K562 (cell line): ENCODE measurements around the gene KIAA0319L. TPM values are rescaled to one million over a fixed set of nuclear protein-coding genes. Genes with fewer than 3 reads are reported as not detected.

Experiments
- BHLHE40 ChIP-seq: IDR thresholded peaks from 2 replicates; pipeline ENCODE4 v1.6.1; 2011; ENCODE audit warnings: low read length, improper control_type of control experiment
- CHD1 ChIP-seq: fragments of 200-600 bp; sonication (generic); IDR thresholded peaks from one replicate; pipeline ENCODE4 v1.6.1; 2012; ENCODE audit warnings: mild to moderate bottlenecking, moderate library complexity, low read length, inconsistent platforms
- CREB5 ChIP-seq: fragments of 250-450 bp; sonication (Bioruptor Pico); IDR thresholded peaks from 2 replicates; pipeline ENCODE4 v1.5.0; 2020; ENCODE audit warnings: mild to moderate bottlenecking
- CTCFL ChIP-seq: IDR thresholded peaks from 2 replicates; pipeline ENCODE4 v1.6.1; 2011; ENCODE audit warnings: borderline replicate concordance, low read depth, mild to moderate bottlenecking, moderate library complexity, low read length; ENCODE audit not compliant: insufficient read depth, poor library complexity, severe bottlenecking
- HNRNPL ChIP-seq: fragments of 200-400 bp; formaldehyde crosslinking; IDR thresholded peaks from 2 replicates; pipeline ENCODE4 v1.6.1; 2017; ENCODE audit warnings: low read depth, mild to moderate bottlenecking, low read length
- MAX ChIP-seq: sonication (generic); formaldehyde crosslinking; IDR thresholded peaks from 2 replicates; pipeline ENCODE4 v1.9.0; 2022; ENCODE audit warnings: mild to moderate bottlenecking, missing genetic modification reagents
- MGA ChIP-seq: fragments of 450-650 bp; IDR thresholded peaks from 2 replicates; pipeline ENCODE4 v1.6.1; 2016; ENCODE audit warnings: mild to moderate bottlenecking, moderate library complexity
- SIX5 ChIP-seq, 2 experiments: IDR thresholded peaks; 2 replicates each; pipeline ENCODE4 v1.6.1; 2011; ENCODE audit warnings: low read length in 2 of 2, borderline replicate concordance in 1 of 2, low read depth in 1 of 2, mild to moderate bottlenecking in 1 of 2, moderate library complexity in 1 of 2; ENCODE audit not compliant: insufficient read depth in 1 of 2
- TEAD1 ChIP-seq, 2 experiments: fragments of 450-650 bp in 1 of 2; sonication (generic) in 1 of 2; formaldehyde crosslinking; IDR thresholded peaks; 2 replicates each; pipeline versions ENCODE4 v1.4.0 to v1.8.0; 2020 to 2022; ENCODE audit warnings: mild to moderate bottlenecking in 2 of 2, missing genetic modification reagents in 1 of 2
- ZFP30 ChIP-seq: fragments of 250-450 bp; sonication (Bioruptor Pico); IDR thresholded peaks from 2 replicates; pipeline ENCODE4 v1.8.0; 2022; ENCODE audit warnings: moderate library complexity, mild to moderate bottlenecking, inconsistent platforms, borderline replicate concordance
- ZNF143 ChIP-seq: sonication (generic); formaldehyde crosslinking; IDR thresholded peaks from 2 replicates; pipeline ENCODE4 v1.9.0; 2022; ENCODE audit warnings: mild to moderate bottlenecking, missing genetic modification reagents
- ZNF766 ChIP-seq: fragments of 200-800 bp; sonication (Bioruptor generic); conservative IDR thresholded peaks from 2 replicates; pipeline ENCODE4 v1.6.1; 2016; ENCODE audit warnings: missing genetic modification characterization, missing compliant biosample characterization
- polyA plus RNA-seq, 8 experiments: library from polyadenylated mRNA; depleted of rRNA in 4 of 8; stranded (reverse) in 5 of 8; unstranded in 3 of 8; fragments of >200 nt; fragmentation: Nextera tagmentation in 2 of 8; fragmentation: Illumina TruSeq in 1 of 8; extraction: Ambion mirVana in 2 of 8; extraction: Trizol in 1 of 8; gene quantifications; 2 replicates each; pipeline versions ENCODE4 v1.2.1 to v1.2.3, GENCODE V29; 2011 to 2014; ENCODE audit warnings: inconsistent platforms in 1 of 8, missing spikeins in 1 of 8
- total RNA-seq, 7 experiments: library from RNA; depleted of rRNA in 6 of 7; stranded (reverse); fragments of >200 nt in 6 of 7; fragmentation: Illumina TruSeq in 2 of 7; extraction: Trizol in 2 of 7; gene quantifications; 2 replicates each; pipeline versions ENCODE4 v1.2.1 to v1.2.3, GENCODE V29; 2011 to 2021; ENCODE audit warnings: low replicate concordance in 1 of 7

Gene KIAA0319L
- total and polyA plus RNA-seq, 9 of the 15 experiments (the other 6 are each of a cell fraction or from before 2014, with no cell fraction given) = 2.4 to 51.7 (median 27.4) TPM

GRCh38 chr1:35557118-35557610 lies at the start of gene KIAA0319L (continued):
- TF ChIP-seq ZNF766 (CRISPR knock-in tag) = peak; percentile 15; the same call in 1 of the 2 replicates
- peak; percentile 25; the same call in 1 of the 2 replicates for TF ChIP-seq HNRNPL
- TF ChIP-seq SIX5 (IDR thresholded peaks at IDR 0.05; ENCODE audit: borderline replicate concordance in 1 of 2, insufficient read depth in 1 of 2, low read depth in 1 of 2, low read length in 2 of 2) = no peak; a peak in 1 of 4 replicates
- peak in 1 of 2 experiments; percentile 75; a peak in 2 of 4 replicates for TF ChIP-seq TEAD1 (CRISPR knock-in tag; IDR thresholded peaks at IDR 0.05)
- no peak for TF ChIP-seq BHLHE40
- peak; percentile 69 for TF ChIP-seq MAX
- no peak for TF ChIP-seq CREB5
- TF ChIP-seq ZFP30 (CRISPR knock-in tag) = no peak
- no peak for TF ChIP-seq MGA
- peak; percentile 49; the same call in 1 of the 2 replicates for TF ChIP-seq ZNF143 (CRISPR knock-in tag)
- TF ChIP-seq CHD1 = no peak
- peak; percentile 12 for TF ChIP-seq CTCFL
